H4 (cell line): ENCODE results near the gene NEK10. TPM values are rescaled to one million over a fixed set of nuclear protein-coding genes. Genes with fewer than 3 reads are reported as not detected.
"Not testable (repeated sequence)": the region's sequence is repeated elsewhere in the genome, so short reads cannot be mapped to it uniquely, and the experiment has no call there.

Experiments
- DNase-seq: peaks from one replicate; pipeline ENCODE4 v3.0.0-alpha.2; 2015; ENCODE audit warnings: low spot score
- total RNA-seq: library from RNA; depleted of rRNA; stranded (reverse); fragments of >200 nt; shearing (Covaris generic); gene quantifications from 2 replicates; pipeline ENCODE4 v1.2.3, GENCODE V29; 2014

The NEK10 gene
- total RNA-seq, 1 experiment from 2014 or later: 1.9 TPM

DNA sequence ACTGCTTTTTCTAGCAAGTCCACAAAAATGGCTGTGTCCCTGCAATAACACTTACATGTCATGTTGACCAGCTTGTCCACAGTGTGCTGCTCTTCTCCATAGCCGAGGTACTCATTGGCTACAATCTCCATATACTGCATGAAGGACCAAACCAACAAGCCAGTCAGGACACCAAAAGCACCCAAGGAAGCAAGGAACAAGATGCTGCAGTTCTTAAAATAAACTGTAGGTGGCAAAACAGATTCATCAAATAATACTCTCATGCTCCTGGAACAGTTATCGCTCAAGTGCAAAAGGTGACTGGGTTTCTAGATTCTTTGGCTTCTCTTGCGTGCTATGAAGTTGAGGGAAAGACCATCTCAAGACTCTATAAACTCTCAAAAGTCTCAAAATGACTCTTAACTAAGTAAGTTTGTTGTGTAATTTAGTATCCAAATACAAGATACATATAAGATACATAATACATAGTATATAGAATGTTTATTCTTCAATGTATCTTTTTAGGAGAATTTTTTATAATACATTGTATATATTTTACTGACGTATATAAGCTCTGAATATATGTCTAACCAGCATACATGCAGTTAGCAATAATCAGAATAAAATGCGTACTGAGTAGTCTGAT is 57.0 kb downstream of the NEK10 start:
- DNase-seq: peak; percentile 47

- peak; percentile 61 for DNase-seq
These were observed 57.8 kb downstream of the NEK10 start for GRCh38 chr3:27311400-27311799.

- DNase-seq: no peak
These were observed 58.5 kb downstream of the NEK10 start for GRCh38 chr3:27310688-27311087.

DNA sequence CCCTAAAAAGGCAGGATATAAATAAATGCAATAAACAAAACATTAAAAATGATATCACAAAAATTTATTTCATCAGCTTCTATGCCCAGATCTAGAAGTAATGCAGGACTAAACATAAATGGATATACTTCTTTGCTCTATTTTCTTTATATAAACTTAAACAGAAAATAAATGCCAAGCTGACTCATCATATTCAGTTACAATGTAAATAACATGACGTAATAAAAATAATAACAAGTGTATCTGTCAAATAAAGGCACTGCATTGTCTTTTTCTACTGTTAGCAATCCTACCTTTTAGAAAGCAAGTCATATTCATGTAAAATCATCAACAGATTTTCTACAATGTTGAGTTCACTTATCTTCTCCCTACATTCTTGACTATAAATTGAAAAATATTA is 61.6 kb downstream of the NEK10 start:
- DNase-seq: no peak

DNA sequence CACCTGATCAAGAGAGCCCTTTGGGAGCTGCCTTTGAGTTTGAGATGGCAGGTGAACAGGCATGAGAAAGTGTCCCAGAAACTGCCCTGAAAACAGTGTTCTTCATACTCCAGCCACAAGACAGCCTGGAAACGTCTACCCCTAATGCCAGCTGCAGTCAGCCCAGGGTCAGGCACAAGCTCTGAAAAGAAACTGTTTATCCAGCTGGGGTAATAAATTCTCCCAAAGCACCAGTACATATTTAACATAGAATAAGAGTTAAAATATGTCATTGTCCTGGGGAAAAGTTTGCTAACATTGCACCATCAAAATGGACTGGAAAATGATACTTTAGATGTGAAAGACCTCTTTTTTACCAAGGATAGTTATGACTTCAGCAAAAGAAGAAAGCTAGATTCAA is 66.3 kb downstream of the NEK10 start:
- DNase-seq: no peak

DNA sequence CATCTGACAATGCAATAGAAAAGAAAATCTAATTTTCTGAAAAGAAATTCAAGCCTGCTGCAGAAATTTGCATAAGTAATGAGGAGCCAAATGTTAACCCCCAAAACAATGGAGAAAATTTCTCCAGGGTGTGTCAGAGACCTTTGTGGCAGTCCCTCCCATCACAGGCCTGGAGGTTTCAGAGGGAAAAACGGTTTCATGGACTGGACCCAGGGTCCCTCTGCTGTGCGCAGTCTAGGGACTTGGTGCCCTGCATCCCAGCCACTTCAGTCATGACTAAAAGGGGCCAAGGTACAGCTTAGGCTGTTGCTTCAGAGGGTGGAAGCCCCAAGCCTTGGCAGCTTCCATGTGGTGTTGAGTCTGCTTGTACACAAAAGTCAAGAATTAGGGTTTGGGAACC is 70.2 kb downstream of the NEK10 start:
- DNase-seq: not testable (repeated sequence)

DNA sequence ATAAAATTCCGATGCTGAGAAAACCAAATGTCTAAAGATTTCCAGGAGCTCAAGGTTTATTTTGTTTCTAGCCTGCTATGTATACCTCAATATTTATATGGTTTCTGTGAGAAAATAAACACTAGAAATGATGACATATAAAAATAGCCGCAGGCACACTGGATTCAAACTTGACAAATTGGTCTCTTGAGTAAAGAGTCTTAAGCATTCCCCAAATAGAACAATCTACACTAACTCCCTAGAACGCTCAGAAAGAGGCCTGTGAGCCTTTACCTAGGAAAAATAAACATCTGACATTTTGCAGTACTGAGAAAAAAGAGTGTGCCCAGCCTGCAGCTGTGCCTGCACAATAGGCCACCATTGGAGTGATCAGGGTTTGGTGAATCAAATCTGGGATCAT is 75.2 kb downstream of the NEK10 start:
- DNase-seq: peak; percentile 14

GRCh38 chr3:27290760-27291159 is 78.4 kb downstream of the NEK10 start:
- DNase-seq: no peak

DNA sequence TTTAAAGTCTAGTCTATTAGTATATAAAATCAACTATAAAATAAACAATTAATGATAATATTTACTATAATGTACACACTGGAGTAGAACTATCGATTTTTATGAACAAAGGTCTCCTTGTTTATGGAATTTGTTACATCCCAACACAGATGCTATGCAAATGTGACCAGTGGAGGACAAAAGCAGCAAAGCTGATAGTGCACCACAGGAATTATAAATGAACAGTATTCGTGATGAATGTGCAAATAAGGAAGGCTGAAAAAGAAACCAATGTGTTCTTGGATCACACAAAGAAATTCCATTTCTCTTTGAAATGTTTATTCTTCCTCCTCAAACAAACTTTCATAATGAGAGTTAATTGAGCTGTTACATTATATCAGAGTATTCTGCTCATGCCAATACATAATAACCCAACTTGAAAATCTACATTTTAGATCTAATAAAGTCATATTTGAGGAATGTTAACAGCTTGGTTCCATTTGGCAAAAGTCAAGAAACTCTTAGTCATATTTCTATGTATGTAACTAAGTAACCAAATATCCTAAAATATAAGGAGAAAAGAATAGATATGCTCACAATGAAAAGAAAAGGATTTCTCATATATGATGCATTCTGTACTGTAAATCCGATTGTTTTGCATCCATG is 79.3 kb downstream of the NEK10 start:
- DNase-seq: no peak

DNA sequence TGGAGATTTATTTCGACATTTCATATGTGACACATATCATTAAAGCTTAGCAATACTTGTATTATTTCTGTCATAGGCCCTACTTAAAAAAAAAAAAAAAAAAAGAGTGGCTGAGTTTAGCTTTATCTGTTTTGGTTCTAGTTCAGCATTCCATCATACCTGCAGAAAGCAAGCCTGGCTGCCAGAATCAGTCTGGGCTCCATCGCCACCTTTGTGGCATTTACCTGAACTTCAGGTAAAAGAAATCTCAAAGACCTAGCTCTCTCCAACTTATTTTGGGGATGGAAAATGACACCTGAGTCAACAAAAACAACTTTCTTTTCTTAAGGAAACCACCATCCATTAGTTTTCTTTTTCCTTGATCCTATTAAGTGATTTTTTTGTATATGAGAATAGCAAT is 82.1 kb downstream of the NEK10 start:
- DNase-seq: no peak

- not testable (repeated sequence) for DNase-seq
These were observed 82.7 kb downstream of the NEK10 start for GRCh38 chr3:27286467-27286866.

- no peak for DNase-seq
These were observed 83.5 kb downstream of the NEK10 start for GRCh38 chr3:27285668-27286067.

- no peak for DNase-seq
These were observed 87.5 kb downstream of the NEK10 start for GRCh38 chr3:27281671-27282150.

DNA sequence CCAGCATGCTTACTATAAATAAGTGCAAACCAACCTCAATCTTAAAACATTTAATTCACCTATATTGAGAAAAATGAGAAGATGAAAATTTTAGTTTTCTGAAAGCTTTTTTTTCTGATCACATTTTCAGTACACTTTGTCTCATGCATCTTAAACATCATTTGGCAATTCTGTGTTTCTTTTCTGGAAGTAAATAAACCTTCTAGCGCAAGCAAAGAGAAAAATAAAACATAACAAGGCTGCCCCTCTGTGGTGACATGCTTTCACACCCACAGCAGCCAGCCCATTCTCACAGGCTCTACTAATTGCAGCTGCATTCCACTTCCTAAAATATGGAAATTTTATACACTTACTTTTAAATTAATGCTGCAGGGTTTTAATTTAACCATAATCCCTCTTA is 90.1 kb downstream of the NEK10 start:
- peak; percentile 4 for DNase-seq

DNA sequence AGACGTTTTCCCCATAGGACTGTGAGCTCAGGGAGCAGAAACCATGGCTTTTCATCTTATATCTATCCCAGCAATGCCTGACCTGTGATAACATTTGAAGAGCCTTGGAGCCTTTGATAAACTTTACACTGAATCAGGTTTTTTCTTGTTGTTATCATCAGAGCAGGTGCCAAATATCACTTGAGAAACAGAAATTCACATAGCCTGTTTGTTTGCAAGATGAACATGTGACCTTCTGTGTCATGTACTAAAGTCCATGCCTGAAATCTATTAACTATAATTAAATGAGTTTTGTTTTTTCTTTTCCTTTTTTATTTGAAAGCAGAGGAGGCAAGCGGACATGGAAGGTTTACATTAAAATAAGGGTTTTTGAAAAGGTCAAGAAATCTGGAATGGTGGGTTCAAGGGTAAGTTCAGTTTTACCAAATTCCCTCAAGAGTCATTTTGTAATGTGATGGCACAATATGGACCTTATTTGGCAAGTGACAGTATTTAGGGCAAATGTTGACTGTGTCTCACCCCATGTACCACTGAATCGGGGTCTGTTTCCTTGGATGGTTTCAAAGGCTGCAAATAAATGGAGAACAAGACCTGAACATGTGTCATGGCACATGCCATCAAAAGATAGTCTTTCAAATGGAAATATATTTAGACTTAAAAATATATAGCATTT is 90.7 kb downstream of the NEK10 start:
- DNase-seq: no peak

DNA sequence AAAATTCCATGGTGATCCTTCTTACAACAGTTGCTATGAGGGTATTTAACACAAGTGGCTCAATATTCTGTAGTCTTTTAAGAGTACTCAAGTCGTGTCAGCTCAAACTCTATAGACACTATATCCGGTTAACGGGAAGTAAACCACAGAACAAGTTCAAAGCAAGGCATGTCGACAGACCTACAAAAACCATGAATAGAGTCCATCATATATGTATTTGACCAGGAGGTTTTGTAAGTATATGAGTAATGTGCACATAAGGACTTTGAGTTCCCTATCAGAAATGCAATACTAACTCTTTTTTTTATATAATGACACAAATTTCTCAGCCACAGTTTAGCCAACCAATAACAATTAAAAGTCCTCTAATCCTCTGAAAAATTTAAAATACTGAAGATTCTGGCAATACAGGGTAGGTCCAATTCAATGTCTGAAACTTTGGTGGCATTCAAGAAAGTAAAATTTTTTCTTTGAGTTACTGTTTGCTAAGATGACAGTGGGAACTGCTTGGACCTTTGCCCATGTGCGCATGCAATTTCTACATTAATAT is 93.7 kb downstream of the NEK10 start:
- DNase-seq: no peak

GRCh38 chr3:27271890-27272289 is 97.3 kb downstream of the NEK10 start:
- DNase-seq: no peak

DNA sequence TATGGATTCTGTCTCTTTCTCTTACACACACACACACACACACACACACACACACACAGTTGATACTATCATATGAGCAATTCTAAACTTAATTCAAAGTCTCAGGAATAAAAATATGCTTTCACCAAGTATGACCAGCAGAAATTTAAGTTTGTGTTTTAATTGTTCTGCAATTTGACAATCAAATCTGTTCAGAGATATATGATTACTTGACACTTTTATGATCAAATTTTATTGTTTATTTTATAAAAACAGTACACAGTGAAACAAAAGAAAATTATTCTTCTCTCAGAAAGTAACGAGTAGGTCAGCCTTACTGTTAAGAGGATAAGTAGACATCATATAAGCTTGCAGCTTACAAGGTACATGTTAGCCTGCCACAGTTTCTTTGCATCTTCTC is 114.3 kb downstream of the NEK10 start:
- DNase-seq: no peak

DNA sequence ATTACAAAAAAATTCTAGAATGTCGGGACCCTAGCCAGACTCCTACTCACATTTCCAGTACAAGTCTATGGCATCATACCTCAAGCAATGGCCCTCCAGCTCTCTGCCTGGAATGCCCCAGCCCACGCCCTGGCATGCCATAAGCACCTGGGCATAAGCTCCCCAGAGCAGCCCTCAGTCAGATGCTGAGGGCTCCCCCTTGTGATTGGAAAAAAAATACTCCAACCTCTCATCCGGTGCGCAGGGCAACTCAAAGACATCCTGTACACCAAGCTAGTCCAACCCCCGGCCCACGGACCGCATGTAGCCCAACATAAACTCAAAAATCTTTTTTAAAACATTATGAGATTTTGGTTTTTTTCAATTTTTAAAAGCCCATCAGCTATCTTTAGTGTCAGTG is 115.4 kb downstream of the NEK10 start:
- peak; percentile 39 for DNase-seq

DNA sequence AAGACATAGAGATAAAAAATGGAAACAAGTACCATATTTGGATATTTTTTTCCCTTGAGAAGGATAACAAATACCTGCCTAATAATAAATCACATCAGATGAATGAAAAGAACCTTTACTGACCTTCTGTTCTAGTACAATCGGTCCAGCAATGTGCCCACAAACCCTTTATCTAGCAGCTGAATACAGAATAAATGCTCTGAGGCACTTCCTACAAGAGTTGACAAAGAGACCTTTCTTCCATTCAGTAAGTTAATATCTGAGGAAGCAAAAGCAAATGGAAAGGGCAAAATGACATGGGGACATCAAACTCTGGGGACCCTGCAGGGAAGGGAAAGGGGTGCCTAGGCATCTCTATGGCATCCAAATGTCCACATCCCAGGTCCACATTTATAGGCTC is 115.8 kb downstream of the NEK10 start:
- no peak for DNase-seq

GRCh38 chr3:27252646-27253045 is 116.5 kb downstream of the NEK10 start:
- DNase-seq: no peak

DNA sequence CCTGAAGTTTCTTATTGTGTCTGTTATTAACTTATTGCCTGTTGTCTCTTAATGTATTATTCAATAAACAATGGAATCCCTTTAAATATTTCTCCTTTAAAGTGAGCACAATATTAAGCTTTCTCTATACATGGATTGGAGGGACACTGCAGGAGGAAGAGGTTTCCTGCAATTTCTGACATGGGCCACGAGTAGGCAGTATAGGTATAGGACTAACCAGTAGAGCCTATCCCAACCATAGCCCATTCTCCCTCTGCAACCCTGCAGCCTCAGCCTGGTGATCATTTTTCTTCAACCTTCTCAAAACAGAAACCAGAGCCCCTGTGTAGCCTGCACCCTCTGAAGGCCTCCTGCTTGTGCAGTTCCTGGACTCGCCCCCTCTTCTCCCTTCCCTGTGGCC is 124.8 kb downstream of the NEK10 start:
- no peak for DNase-seq

- DNase-seq: no peak
These were observed 129.2 kb downstream of the NEK10 start for GRCh38 chr3:27239951-27240350.
